ENCODE results near the gene OR6K3.

OR6K3 gene

GRCh38 chr1:158720620-158721019, at the start of gene OR6K3:
Gene OR6K3 (minus strand): TSS chr1:158720720. CDS start chr1:158718115, 2,605 bp downstream.
- TF ChIP-seq CTCF (IDR thresholded peaks at IDR 0.05; ENCODE audit: low read depth, low read length, missing control alignments): no peak
- H3K4me3 ChIP-seq (ENCODE audit: low read depth, low read length): no peak within 1 kb of the TSS
- no peak for DNase-seq (ENCODE audit: low read depth)

- no peak for DNase-seq (ENCODE audit: low read depth)
- H3K4me3 ChIP-seq (ENCODE audit: low read depth, low read length): no peak within 1 kb of the TSS
- TF ChIP-seq CTCF (IDR thresholded peaks at IDR 0.05; ENCODE audit: low read depth, low read length, missing control alignments): no peak
Observed at GRCh38 chr1:158754420-158754819, 33.9 kb upstream of the OR6K3 start, which contains the start of gene OR6K6. Gene OR6K6 (plus strand): TSS chr1:158754720. CDS start chr1:158754888, 168 bp downstream.

GRCh38 chr1:158752155-158752712, 31.7 kb upstream of the OR6K3 start:
- no peak overlapping the region for H3K4me3 ChIP-seq (ENCODE audit: low read depth, low read length)
- DNase-seq (ENCODE audit: low read depth): no peak
- no peak for TF ChIP-seq CTCF (IDR thresholded peaks at IDR 0.05; ENCODE audit: low read depth, low read length, missing control alignments)

GRCh38 chr1:158735848-158736247, 15.3 kb upstream of the OR6K3 start:
- TF ChIP-seq CTCF (IDR thresholded peaks at IDR 0.05; ENCODE audit: low read depth, low read length, missing control alignments): no peak
- H3K4me3 ChIP-seq (ENCODE audit: low read depth, low read length): no peak overlapping the region
- DNase-seq (ENCODE audit: low read depth): no peak

- TF ChIP-seq CTCF (IDR thresholded peaks at IDR 0.05; ENCODE audit: low read depth, low read length, missing control alignments): no peak
- H3K4me3 ChIP-seq (ENCODE audit: low read depth, low read length): no peak overlapping the region
- DNase-seq (ENCODE audit: low read depth): no peak
Observed at GRCh38 chr1:158732524-158732923, 12.0 kb upstream of the OR6K3 start.

- DNase-seq (ENCODE audit: low read depth): no peak
- H3K4me3 ChIP-seq (ENCODE audit: low read depth, low read length): no peak overlapping the region
- no peak for TF ChIP-seq CTCF (IDR thresholded peaks at IDR 0.05; ENCODE audit: low read depth, low read length, missing control alignments)
Observed at GRCh38 chr1:158731707-158732106, 11.2 kb upstream of the OR6K3 start.

- no peak for DNase-seq (ENCODE audit: low read depth)
- TF ChIP-seq CTCF (IDR thresholded peaks at IDR 0.05; ENCODE audit: low read depth, low read length, missing control alignments): no peak
- H3K4me3 ChIP-seq (ENCODE audit: low read depth, low read length): no peak overlapping the region
Observed at GRCh38 chr1:158730453-158730852, 9.9 kb upstream of the OR6K3 start.

Data from GM12864 (cell line).